Activated naive CD8-positive, alpha-beta T cell (primary cell): ENCODE measurements around the gene ACTRT3.
A peak's percentile ranks its signal among the peaks of the same experiment; 100 is the strongest.

Experiments used
- H3K27ac Mint-ChIP-seq: one replicate; pipeline ENCODE4 v1.8.0; 2021; ENCODE audit warnings: mixed read lengths
- H3K27me3 Mint-ChIP-seq: one replicate; pipeline ENCODE4 v1.8.0; 2021; ENCODE audit warnings: mixed read lengths
- H3K36me3 Mint-ChIP-seq: one replicate; pipeline ENCODE4 v1.8.0; 2021; ENCODE audit warnings: mixed read lengths
- H3K4me1 Mint-ChIP-seq: one replicate; pipeline ENCODE4 v1.8.0; 2021; ENCODE audit warnings: low read depth, mixed read lengths
- H3K4me3 Mint-ChIP-seq: one replicate; pipeline ENCODE4 v1.8.0; 2021; ENCODE audit warnings: mild to moderate bottlenecking, mixed read lengths
- H3K9me3 Mint-ChIP-seq: one replicate; pipeline ENCODE4 v1.8.0; 2021; ENCODE audit warnings: low read depth, mixed read lengths

ACTRT3 gene

GRCh38 chr3:169787120-169787519, 17.8 kb upstream of the ACTRT3 start:
- Mint-ChIP-seq H3K27me3 (no peaks in the 10 kb centered on the region), H3K36me3 (peaks cover 8% of the 10 kb centered on the region), H3K4me1 (peaks cover 5% of the 10 kb centered on the region), H3K4me3 (no peak overlapping the region), H3K27ac (no peak overlapping the region), H3K9me3 (no peaks in the 10 kb centered on the region)

- Mint-ChIP-seq H3K36me3 (peaks cover 24% of the 10 kb centered on the region), H3K4me3 (no peak overlapping the region), H3K9me3 (no peaks in the 10 kb centered on the region), H3K27me3 (no peaks in the 10 kb centered on the region), H3K27ac (no peak overlapping the region), H3K4me1 (peaks cover 39% of the 10 kb centered on the region)
These were observed 12.0 kb upstream of the ACTRT3 start for GRCh38 chr3:169781209-169781855.

GRCh38 chr3:169780742-169781141, 11.4 kb upstream of the ACTRT3 start:
- no peaks in the 10 kb centered on the region for H3K27me3 Mint-ChIP-seq
- H3K4me3 Mint-ChIP-seq = no peak overlapping the region
- H3K9me3 Mint-ChIP-seq = no peaks in the 10 kb centered on the region
- H3K27ac Mint-ChIP-seq = no peak overlapping the region
- peaks cover 20% of the 10 kb centered on the region for H3K36me3 Mint-ChIP-seq
- H3K4me1 Mint-ChIP-seq = peaks cover 44% of the 10 kb centered on the region

- Mint-ChIP-seq H3K27ac (peak overlapping the region; percentile 12), H3K36me3 (peaks cover 23% of the 10 kb centered on the region), H3K4me1 (peaks cover 62% of the 10 kb centered on the region), H3K9me3 (no peaks in the 10 kb centered on the region), H3K27me3 (no peaks in the 10 kb centered on the region), H3K4me3 (no peak overlapping the region)
These were observed 8.5 kb upstream of the ACTRT3 start for GRCh38 chr3:169777822-169778221.

- peak overlapping the region; percentile 100 for H3K4me3 Mint-ChIP-seq
- H3K4me1 Mint-ChIP-seq = peaks cover 50% of the 10 kb centered on the region
- H3K9me3 Mint-ChIP-seq = no peaks in the 10 kb centered on the region
- peak overlapping the region; percentile 100 for H3K27ac Mint-ChIP-seq
- peaks cover 13% of the 10 kb centered on the region for H3K36me3 Mint-ChIP-seq
- H3K27me3 Mint-ChIP-seq = no peaks in the 10 kb centered on the region
These were observed 4.8 kb upstream of the ACTRT3 start for GRCh38 chr3:169774186-169774585.

GRCh38 chr3:169772897-169773816, 3.8 kb upstream of the ACTRT3 start, which contains the start of gene MYNN:
Gene MYNN (plus strand): TSS chr3:169773396. CDS start chr3:169774296, 900 bp downstream.
- Mint-ChIP-seq H3K27me3 (no peaks in the 10 kb centered on the region), H3K36me3 (peaks cover 7% of the 10 kb centered on the region), H3K9me3 (no peaks in the 10 kb centered on the region), H3K4me3 (peak within 1 kb of the TSS; percentile 100), H3K4me1 (peaks cover 41% of the 10 kb centered on the region), H3K27ac (peak within 1 kb of the TSS; percentile 100)

GRCh38 chr3:169772305-169772896, 3.0 kb upstream of the ACTRT3 start:
- H3K4me3 Mint-ChIP-seq = peak overlapping the region; percentile 100
- peaks cover 38% of the 10 kb centered on the region for H3K4me1 Mint-ChIP-seq
- H3K27me3 Mint-ChIP-seq = no peaks in the 10 kb centered on the region
- peak overlapping the region; percentile 100 for H3K27ac Mint-ChIP-seq
- H3K36me3 Mint-ChIP-seq = peaks cover 6% of the 10 kb centered on the region
- no peaks in the 10 kb centered on the region for H3K9me3 Mint-ChIP-seq

- H3K27ac Mint-ChIP-seq = peak overlapping the region; percentile 100
- peaks cover 32% of the 10 kb centered on the region for H3K4me1 Mint-ChIP-seq
- H3K9me3 Mint-ChIP-seq = no peaks in the 10 kb centered on the region
- H3K4me3 Mint-ChIP-seq = peak overlapping the region; percentile 100
- H3K27me3 Mint-ChIP-seq = no peaks in the 10 kb centered on the region
- H3K36me3 Mint-ChIP-seq = peaks cover 3% of the 10 kb centered on the region
These were observed 2.3 kb upstream of the ACTRT3 start for GRCh38 chr3:169771497-169772304.

GRCh38 chr3:169764882-169765612, 4.3 kb downstream of the ACTRT3 start, which contains the start of gene TERC:
Gene TERC (minus strand): TSS chr3:169765060.
- Mint-ChIP-seq H3K27ac (peak within 1 kb of the TSS; percentile 97), H3K9me3 (no peaks in the 10 kb centered on the region), H3K36me3 (no peaks in the 10 kb centered on the region), H3K27me3 (no peaks in the 10 kb centered on the region), H3K4me3 (peak within 1 kb of the TSS; percentile 97), H3K4me1 (peaks cover 27% of the 10 kb centered on the region)

- no peaks in the 10 kb centered on the region for H3K27me3 Mint-ChIP-seq
- peak overlapping the region; percentile 97 for H3K4me3 Mint-ChIP-seq
- peaks cover 29% of the 10 kb centered on the region for H3K4me1 Mint-ChIP-seq
- no peaks in the 10 kb centered on the region for H3K9me3 Mint-ChIP-seq
- H3K27ac Mint-ChIP-seq = peak overlapping the region; percentile 97
- H3K36me3 Mint-ChIP-seq = no peaks in the 10 kb centered on the region
These were observed 5.0 kb downstream of the ACTRT3 start for GRCh38 chr3:169764312-169764881.

- H3K4me1 Mint-ChIP-seq = peaks cover 40% of the 10 kb centered on the region
- no peaks in the 10 kb centered on the region for H3K27me3 Mint-ChIP-seq
These were observed 8.9 kb downstream of the ACTRT3 start for GRCh38 chr3:169760479-169760878.

GRCh38 chr3:169759256-169759655, 10.1 kb downstream of the ACTRT3 start:
- peak overlapping the region; percentile 27 for H3K4me3 Mint-ChIP-seq
- no peaks in the 10 kb centered on the region for H3K36me3 Mint-ChIP-seq
- peak overlapping the region; percentile 25 for H3K27ac Mint-ChIP-seq
- peaks cover 35% of the 10 kb centered on the region for H3K4me1 Mint-ChIP-seq
- H3K9me3 Mint-ChIP-seq = no peaks in the 10 kb centered on the region
- no peaks in the 10 kb centered on the region for H3K27me3 Mint-ChIP-seq

More at GRCh38 chr3:169760479-169760878, 8.9 kb downstream of the ACTRT3 start:
- H3K9me3 Mint-ChIP-seq = no peaks in the 10 kb centered on the region
- H3K27ac Mint-ChIP-seq = no peak overlapping the region
- H3K4me3 Mint-ChIP-seq = no peak overlapping the region
- no peaks in the 10 kb centered on the region for H3K36me3 Mint-ChIP-seq

GRCh38 chr3:169758359-169758994, 10.9 kb downstream of the ACTRT3 start:
- H3K27ac Mint-ChIP-seq = peak overlapping the region; percentile 25

More at GRCh38 chr3:169758359-169758994, 10.9 kb downstream of the ACTRT3 start:
- no peaks in the 10 kb centered on the region for H3K9me3 Mint-ChIP-seq
- H3K36me3 Mint-ChIP-seq = no peaks in the 10 kb centered on the region
- no peak overlapping the region for H3K4me3 Mint-ChIP-seq
- peaks cover 28% of the 10 kb centered on the region for H3K4me1 Mint-ChIP-seq
- no peaks in the 10 kb centered on the region for H3K27me3 Mint-ChIP-seq
